HG02938 (cell line): Measurements from ENCODE around the gene PCBP3.
"Not testable (repeated sequence)": the region's sequence is repeated elsewhere in the genome, so short reads cannot be mapped to it uniquely, and the experiment has no call there.

Source experiments
- ATAC-seq: cut with Tn5 transposase; IDR thresholded peaks from one replicate; pipeline ENCODE4 v1.9.1; 2021; ENCODE audit warnings: mild to moderate bottlenecking, moderate library complexity; ENCODE audit not compliant: unreplicated experiment

The PCBP3 gene

GRCh38 chr21:45974073-45975019 lies 330.8 kb downstream of the PCBP3 start:
- no peak for ATAC-seq

- no peak for ATAC-seq
Measured at GRCh38 chr21:45975020-45975666, 331.6 kb downstream of the PCBP3 start.

GRCh38 chr21:45975667-45976409 lies 332.3 kb downstream of the PCBP3 start:
- ATAC-seq: not testable (repeated sequence)

- ATAC-seq: no peak
Measured at GRCh38 chr21:45976701-45977311, 333.3 kb downstream of the PCBP3 start.

GRCh38 chr21:45977396-45977795 lies 333.9 kb downstream of the PCBP3 start:
- no peak for ATAC-seq

GRCh38 chr21:45979141-45979631 lies 335.7 kb downstream of the PCBP3 start:
- no peak for ATAC-seq

- ATAC-seq: no peak
Measured at GRCh38 chr21:45979651-45980050, 336.1 kb downstream of the PCBP3 start.

GRCh38 chr21:45980271-45980670 lies 336.7 kb downstream of the PCBP3 start:
- ATAC-seq: no peak

- ATAC-seq: no peak
Measured at GRCh38 chr21:45980697-45981096, 337.2 kb downstream of the PCBP3 start.

GRCh38 chr21:45981151-45982091 lies 337.9 kb downstream of the PCBP3 start, which contains the start of gene COL6A1:
TSS of gene COL6A1 (plus strand) at chr21:45981770. CDS start at chr21:45981851, 81 bp downstream.
- no peak for ATAC-seq

GRCh38 chr21:45982092-45982757 lies 338.7 kb downstream of the PCBP3 start:
- no peak for ATAC-seq

GRCh38 chr21:45982758-45983648 lies 339.5 kb downstream of the PCBP3 start:
- no peak for ATAC-seq

GRCh38 chr21:45983649-45983965 lies 340.1 kb downstream of the PCBP3 start:
- no peak for ATAC-seq

GRCh38 chr21:45983981-45984551 lies 340.5 kb downstream of the PCBP3 start:
- ATAC-seq: no peak

- no peak for ATAC-seq
Measured at GRCh38 chr21:45984584-45985095, 341.1 kb downstream of the PCBP3 start.

- ATAC-seq: no peak
Measured at GRCh38 chr21:45985471-45986315, 342.2 kb downstream of the PCBP3 start.
